ENCODE data around the gene ZDHHC14.

ZDHHC14 gene

DNA sequence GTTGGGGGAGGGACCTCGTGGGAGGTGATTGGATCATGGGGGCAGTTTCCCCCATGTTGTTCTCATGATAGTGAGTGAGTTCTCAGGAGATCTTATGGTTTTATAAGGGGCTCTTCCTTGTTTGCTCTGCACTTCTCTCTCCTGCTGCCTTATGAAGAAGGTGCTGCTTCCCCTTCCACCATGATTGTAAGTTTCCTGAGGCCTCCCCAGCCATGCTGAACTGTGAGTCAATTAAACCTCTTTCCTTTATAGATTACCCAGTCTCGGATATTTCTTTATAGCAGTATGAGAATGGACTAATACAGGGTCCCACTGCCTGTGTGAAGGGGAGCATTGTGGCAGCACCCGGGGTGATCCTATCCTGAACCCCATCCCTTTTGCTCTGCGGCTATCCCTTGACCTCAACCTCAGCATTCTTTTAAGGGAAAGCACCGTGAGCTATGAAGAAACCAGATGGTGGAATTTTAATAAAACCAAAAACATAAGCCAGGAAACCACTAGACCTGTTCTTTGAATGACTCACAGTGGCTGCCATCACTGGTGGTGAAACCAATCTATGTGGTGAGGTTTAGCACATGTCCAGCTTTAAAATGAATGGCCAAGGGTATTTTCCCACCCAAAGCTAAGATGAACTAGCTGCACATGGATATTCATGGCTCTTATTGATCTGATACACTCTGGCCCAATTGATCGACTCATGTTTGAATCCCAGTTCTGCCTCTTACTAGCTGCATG lies 62.2 kb downstream of the ZDHHC14 start:
- no peaks in the 10 kb centered on the region for H3K27me3 ChIP-seq (ENCODE audit: insufficient read depth, low read depth)
- TF ChIP-seq CTCF (conservative IDR thresholded peaks at IDR 0.05; ENCODE audit: low read depth, low read length) = no peak
- no peaks in the 10 kb centered on the region for H4K20me1 ChIP-seq (ENCODE audit: insufficient read depth)

DNA sequence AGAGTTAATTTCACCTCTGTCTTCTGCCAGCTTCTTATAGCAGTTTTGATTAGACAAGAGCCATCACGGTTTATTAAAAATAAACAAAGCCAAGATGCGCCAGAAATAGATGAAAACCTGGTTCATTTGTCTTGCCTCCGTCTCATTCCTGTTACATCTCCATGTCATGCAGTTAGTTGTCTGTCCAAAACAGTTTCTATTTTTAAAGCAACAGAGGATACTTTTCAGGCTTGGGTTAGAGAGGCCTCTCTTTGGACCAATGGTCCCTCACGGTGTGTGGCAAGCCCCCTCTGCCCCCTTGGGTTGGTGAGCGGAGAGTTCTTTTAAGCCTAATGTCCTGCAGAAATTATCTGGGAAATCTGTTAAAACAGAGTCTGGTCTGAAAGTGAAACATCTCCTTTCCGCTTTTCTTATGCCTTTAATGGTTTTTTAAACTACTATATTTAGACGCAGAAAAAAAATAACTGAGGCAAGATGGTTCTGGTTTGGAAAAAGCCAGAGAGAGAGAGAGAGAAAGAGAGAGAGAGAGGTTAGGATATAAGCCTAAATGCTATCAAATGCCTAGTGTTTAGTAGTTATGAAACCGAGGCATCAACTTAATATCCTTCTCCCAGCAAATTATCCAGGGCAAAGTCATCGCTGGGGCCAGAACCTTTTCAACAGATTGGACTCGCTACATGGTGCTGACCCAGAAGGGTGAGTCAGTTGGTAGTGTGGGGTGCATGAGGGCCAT lies 64.5 kb downstream of the ZDHHC14 start:
- Histone ChIP-seq H3K36me3 (ENCODE audit: insufficient read depth) (no peaks in the 10 kb centered on the region), H3K9ac (no peak overlapping the region), H3K4me2 (no peak overlapping the region), H3K4me1 (ENCODE audit: low read depth, poor library complexity, severe bottlenecking) (peaks cover 10% of the 10 kb centered on the region), H3K27me3 (ENCODE audit: insufficient read depth, low read depth) (no peaks in the 10 kb centered on the region), H3K4me3 (IDR thresholded peaks at IDR 0.05; ENCODE audit: insufficient read depth, low read depth, low read length) (no peak overlapping the region), H3K27ac (no peak overlapping the region), H3K79me2 (ENCODE audit: insufficient read depth, low read depth) (no peaks in the 10 kb centered on the region), H2AFZ (ENCODE audit: low read depth) (no peak overlapping the region), H4K20me1 (ENCODE audit: insufficient read depth) (no peaks in the 10 kb centered on the region)
- no peak for TF ChIP-seq CTCF (conservative IDR thresholded peaks at IDR 0.05; ENCODE audit: low read depth, low read length)

More for the DNA sequence above, 62.2 kb downstream of the ZDHHC14 start:
- Histone ChIP-seq H3K4me3 (IDR thresholded peaks at IDR 0.05; ENCODE audit: insufficient read depth, low read depth, low read length) (no peak overlapping the region), H3K36me3 (ENCODE audit: insufficient read depth) (no peaks in the 10 kb centered on the region), H3K27ac (no peak overlapping the region), H3K4me2 (no peak overlapping the region), H3K4me1 (ENCODE audit: low read depth, poor library complexity, severe bottlenecking) (peaks cover 10% of the 10 kb centered on the region), H2AFZ (ENCODE audit: low read depth) (no peak overlapping the region), H3K9ac (no peak overlapping the region), H3K79me2 (ENCODE audit: insufficient read depth, low read depth) (no peaks in the 10 kb centered on the region)

DNA sequence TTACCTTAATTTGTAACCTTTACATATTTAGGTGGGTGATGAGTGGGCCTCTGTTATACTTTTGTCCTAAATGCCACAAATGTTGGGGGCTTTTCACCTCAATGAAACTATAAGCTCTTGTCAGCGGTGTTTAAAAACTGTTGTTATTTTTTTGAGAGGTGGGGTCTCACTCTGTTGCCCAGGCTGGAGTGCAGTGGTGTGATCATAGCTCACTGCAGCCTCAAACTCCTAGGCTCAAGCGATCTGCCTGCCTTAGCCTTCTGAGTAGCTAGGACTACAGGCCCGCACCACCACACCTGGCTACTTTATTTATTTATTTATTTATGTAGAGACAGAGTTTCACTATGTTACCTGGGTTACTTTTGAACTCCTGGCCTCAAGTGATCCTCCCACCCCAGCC lies 66.7 kb downstream of the ZDHHC14 start:
- Histone ChIP-seq H4K20me1 (ENCODE audit: insufficient read depth) (no peaks in the 10 kb centered on the region), H3K9ac (no peak overlapping the region), H3K4me1 (ENCODE audit: low read depth, poor library complexity, severe bottlenecking) (peaks cover 10% of the 10 kb centered on the region), H3K27me3 (ENCODE audit: insufficient read depth, low read depth) (no peaks in the 10 kb centered on the region), H3K4me3 (IDR thresholded peaks at IDR 0.05; ENCODE audit: insufficient read depth, low read depth, low read length) (no peak overlapping the region), H2AFZ (ENCODE audit: low read depth) (no peak overlapping the region), H3K36me3 (ENCODE audit: insufficient read depth) (no peaks in the 10 kb centered on the region), H3K27ac (no peak overlapping the region), H3K79me2 (ENCODE audit: insufficient read depth, low read depth) (no peaks in the 10 kb centered on the region), H3K4me2 (no peak overlapping the region)
- TF ChIP-seq CTCF (conservative IDR thresholded peaks at IDR 0.05; ENCODE audit: low read depth, low read length) = no peak

- Histone ChIP-seq H4K20me1 (ENCODE audit: insufficient read depth) (no peaks in the 10 kb centered on the region), H3K4me1 (ENCODE audit: low read depth, poor library complexity, severe bottlenecking) (no peaks in the 10 kb centered on the region), H3K9ac (no peak overlapping the region), H3K27me3 (ENCODE audit: insufficient read depth, low read depth) (no peaks in the 10 kb centered on the region), H3K36me3 (ENCODE audit: insufficient read depth) (no peaks in the 10 kb centered on the region), H3K27ac (no peak overlapping the region), H3K79me2 (ENCODE audit: insufficient read depth, low read depth) (no peaks in the 10 kb centered on the region), H3K4me2 (no peak overlapping the region), H3K4me3 (IDR thresholded peaks at IDR 0.05; ENCODE audit: insufficient read depth, low read depth, low read length) (no peak overlapping the region), H2AFZ (ENCODE audit: low read depth) (no peak overlapping the region)
- no peak for TF ChIP-seq CTCF (conservative IDR thresholded peaks at IDR 0.05; ENCODE audit: low read depth, low read length)
Observed at GRCh38 chr6:157449610-157450009, 68.6 kb downstream of the ZDHHC14 start.
